ENCODE measurements around the gene LRP5.
A peak's percentile ranks its signal among the peaks of the same experiment; 100 is the strongest.
"Not testable (repeated sequence)": the region's sequence is repeated elsewhere in the genome, so short reads cannot be mapped to it uniquely, and the experiment has no call there.

Gene LRP5

DNA sequence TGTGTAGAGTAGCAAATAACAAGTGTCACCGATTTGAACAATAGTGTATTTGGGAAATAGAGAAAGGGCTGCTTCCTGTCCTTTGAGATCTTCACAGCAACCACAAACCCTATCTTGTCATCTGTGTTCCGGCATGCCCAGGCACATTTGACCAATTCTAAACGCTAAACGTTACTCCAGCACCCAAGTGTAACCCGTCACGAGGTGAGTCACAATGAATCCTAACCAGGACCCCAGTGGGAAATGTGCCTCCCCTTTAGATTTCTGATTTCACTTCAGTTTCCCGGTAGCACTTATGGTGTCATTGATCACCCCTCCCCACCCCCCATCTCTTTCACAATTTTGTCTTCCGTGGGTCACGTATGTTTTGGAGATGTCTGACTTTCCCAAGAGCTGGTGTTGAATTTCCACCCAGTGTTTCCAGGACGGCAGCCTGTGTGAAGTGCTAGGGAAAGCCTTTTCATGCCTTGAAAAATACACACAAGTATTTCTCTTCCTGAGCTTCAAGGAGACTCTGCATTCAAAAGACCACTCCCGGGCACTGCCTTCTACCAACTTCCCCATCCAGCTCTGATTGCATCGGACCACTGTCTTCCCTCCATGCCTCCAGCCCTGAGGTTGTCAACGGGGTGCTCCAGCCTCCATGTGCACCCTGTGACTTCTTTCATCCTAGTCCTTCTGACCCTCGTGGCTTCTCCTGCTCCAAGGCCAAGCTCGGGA, 30.1 kb upstream of the LRP5 start:
- DNase-seq (ENCODE audit: low spot score): no peak

DNA sequence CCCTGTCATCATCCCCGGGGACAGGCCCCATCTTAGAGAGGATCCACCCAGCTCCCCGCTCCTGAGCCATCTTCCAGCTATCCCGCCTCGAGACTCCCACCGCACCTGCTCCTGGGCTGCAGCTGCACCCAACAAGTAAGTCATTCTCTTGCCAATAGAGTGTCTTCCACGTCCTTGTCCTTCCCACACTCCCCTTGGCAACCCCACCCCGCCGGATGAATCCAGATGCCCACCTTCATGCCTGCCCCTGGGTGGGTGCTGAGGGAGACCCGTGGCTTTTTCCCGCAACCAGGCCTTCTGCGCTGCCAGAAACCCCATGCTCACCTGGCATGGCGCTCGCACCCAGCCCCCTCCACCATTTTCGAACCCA, 29.5 kb upstream of the LRP5 start:
- no peak for DNase-seq (ENCODE audit: low spot score)

DNA sequence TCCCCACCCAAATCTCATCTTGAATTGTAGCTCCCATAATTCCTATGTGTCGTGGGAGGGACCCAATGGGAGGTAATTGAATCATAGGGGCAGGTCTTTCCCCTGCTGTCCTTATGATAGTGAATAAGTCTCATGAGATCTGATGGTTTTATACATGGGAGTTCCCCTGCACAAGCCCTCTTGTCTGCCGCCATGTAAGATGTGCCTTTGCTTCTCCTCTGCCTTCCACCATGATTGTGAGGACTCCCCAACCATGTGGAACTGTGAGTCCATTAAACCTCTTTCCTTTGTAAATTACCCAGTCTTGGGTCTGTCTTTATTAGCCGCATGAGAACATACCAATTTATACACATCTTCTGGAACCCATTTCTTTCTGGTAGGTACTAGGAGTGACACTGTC, 27.8 kb upstream of the LRP5 start:
- not testable (repeated sequence) for DNase-seq (ENCODE audit: low spot score)

DNA sequence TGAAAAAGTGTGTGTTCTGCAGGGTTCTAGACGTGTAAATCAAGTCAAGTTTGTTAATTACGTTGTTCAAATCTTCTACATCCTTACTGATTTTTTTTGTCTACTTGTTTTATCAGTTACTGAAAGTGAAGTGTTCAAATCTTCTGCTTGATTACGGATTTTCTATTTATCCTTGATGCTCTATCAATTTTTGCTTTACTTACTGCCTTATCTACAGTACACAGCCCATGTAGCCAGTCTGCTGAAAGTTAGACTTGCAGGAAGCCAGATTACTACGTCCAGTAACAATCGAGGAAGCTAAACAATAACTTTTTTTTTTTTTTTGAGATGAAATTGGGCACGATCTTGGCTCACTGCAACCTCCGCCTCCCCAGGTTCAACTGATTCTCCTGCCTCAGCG, 25.0 kb upstream of the LRP5 start:
- no peak for DNase-seq (ENCODE audit: low spot score)

DNA sequence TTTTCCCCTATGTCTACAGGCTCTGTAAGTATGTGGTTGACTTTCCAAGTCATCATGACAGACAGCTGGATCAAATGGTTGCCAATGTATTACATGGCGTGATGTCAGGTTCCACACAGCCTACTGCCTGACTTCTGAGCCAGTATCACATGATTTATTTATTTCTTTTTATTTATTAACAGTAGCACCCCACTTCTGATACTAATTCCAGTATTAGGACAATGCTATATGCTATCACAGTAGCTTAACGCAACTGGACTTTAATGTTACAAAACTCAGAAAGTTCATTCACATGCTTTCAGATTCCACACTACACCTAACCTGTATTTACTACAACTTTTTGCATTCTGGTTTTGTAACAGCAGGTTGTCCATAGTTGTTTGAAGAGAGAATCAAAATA, 22.9 kb upstream of the LRP5 start:
- DNase-seq (ENCODE audit: low spot score): no peak

DNA sequence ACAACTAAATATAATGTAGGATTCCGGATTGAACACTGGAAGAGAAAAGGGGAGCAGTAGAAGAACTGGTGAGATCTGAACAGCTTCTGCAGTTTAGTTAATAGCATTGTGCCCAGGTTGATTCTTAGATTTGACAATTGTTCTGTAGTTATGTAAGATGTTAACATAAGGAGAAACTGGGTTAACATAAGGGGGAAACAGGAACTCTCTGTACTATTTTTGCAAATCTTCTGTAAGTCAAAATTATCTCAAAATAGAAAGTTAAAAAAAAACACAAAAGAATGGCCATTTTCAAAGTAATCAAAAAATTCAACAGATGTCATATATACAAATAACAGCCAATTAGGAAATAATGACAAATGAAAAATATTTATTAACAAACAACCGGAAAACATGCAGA, 18.7 kb upstream of the LRP5 start:
- DNase-seq (ENCODE audit: low spot score): no peak

DNA sequence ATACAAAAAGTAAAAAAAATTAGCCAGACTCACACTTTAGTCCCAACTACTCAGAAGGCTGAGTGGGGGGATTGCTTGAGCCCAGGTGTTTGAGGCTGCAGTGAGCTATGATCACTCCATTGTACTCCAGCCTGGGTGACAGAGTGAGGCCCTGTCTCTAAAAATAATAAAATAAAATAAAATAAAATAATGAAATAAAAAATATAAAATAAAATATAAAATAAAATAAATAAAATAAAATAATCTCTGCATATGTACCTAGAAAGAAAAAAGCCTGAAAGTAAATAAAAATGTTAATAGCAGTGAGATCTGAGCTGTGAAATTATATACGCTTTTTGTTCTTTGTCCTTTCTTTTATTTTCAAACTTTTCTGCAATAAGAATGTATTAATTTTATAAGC, 17.1 kb upstream of the LRP5 start:
- DNase-seq (ENCODE audit: low spot score): no peak

DNA sequence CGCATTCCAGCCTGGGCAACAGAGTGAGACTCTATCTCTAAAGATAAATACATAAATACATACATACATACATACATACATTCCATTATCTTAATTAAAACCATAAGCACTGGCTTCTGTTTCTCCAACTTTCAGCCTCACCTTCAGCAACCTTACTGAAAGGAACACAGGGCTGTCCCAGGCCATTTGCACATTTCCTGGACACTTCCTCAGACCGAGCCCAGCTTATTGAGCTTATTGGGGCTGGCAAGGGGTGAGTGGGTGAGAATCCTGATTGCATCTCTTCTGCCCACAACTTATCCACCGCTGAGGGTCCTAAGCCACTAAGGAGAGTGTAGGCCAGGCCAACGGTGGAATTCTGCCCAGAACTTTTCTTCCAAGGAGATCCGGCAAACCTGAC, 16.5 kb upstream of the LRP5 start:
- no peak for DNase-seq (ENCODE audit: low spot score)

DNA sequence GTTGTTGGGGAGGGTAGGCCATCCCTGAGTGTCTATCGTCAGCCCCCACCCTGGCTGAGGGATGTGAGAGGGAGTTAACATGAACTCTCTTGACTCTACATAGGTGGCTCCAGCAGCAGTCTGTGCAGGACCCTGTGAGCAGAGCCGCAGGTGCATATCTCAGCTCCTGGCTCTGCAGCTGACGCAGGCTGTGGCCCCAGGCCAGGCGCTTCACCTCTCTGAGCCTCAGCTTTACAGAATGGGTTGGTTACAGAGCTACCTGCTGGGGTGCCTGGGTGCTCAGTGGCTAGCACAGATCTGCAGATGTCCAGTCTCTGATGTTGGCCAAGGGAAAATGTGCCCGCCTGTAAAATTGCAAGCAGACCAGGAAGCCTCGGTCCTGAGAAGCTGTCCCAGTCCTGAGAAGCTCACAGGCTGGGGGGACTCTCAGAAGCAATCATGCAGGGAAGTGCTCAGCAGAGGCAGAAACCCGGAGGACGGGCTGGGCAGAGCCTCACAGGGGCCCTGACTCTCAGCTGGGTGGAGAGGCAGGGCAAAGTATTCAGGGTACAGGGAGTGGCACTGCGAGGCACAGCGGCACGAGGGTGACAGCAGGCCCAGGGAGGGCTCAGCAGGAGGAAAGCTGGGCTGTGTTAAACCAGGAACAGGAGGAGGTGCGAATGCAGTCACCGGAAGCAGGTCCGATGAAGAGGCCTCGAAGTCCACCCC, 15.9 kb upstream of the LRP5 start:
- no peak for DNase-seq (ENCODE audit: low spot score)

DNA sequence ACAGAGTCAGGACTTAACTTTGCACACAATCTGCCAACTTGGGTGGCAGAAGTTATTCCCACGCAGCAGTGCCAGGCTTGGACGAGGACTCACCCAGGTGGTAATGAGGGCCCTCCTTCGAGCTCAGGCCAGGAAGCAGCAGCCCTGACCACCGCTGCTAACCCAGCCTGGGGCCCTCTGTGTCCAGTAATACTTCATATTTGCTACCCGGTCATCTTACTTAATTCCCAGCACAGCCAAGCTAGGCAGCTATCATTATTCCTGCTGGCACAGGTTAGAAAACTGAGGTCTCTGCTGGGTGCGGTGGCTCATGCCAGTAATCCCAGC, 15.4 kb upstream of the LRP5 start:
- no peak for DNase-seq (ENCODE audit: low spot score)

DNA sequence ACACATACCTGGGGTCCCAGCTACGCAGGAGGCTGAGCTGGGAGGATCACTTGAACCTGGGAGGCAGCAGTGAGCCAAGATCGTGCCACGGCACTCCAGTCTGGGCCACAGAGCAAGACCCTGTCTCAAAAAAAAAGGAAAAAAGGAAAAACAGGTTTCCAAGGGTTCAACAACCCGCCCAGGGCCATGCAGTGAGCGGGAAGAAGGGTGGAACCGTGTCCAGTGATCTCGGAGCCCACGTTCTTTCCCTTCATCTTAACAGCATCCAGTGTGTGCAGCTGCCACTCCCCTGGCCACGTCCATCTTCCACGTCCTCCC, 14.9 kb upstream of the LRP5 start:
- DNase-seq (ENCODE audit: low spot score): no peak

DNA sequence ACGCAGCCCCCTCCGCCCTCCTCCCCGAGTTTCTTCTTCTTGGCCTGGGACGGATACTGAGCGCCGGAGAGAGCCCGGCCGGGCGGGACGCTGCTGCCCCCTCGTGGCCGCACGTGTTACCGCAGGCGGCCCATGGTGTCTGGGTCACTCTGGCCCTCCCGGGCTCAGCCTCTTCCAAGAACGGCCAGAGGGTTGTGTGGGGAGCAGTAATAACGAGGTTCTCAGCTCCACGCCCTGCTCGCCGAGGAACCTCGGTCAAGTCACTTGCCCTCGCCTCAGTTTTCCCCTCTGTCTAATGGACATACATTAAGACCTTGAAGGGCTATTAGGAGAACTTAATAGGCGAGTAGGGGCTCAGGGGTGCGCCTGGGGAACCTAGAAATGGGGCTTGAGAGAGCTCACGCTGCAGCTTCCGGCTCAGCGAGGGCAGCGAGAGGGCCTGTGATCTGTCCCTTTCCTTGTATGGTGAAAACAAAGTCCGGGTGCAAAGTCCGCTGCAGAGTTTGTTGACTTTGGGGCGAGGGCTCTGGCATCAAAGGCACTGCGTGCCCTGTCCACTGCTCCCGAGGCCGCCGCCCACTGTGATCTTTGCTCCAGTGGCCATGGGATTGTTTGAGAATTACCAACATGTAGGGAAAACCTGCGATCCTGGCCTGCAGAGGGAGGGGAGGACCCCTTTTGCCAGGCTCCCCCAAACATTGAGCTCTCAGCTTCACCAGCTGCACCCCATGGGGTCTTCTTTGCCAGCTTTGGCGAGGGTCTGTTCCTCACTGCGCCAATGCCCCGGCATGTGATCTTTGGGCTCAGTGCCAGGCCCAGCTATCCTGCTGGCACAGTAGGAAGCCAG, 14.4 kb upstream of the LRP5 start:
- DNase-seq (ENCODE audit: low spot score): peak; percentile 91

DNA sequence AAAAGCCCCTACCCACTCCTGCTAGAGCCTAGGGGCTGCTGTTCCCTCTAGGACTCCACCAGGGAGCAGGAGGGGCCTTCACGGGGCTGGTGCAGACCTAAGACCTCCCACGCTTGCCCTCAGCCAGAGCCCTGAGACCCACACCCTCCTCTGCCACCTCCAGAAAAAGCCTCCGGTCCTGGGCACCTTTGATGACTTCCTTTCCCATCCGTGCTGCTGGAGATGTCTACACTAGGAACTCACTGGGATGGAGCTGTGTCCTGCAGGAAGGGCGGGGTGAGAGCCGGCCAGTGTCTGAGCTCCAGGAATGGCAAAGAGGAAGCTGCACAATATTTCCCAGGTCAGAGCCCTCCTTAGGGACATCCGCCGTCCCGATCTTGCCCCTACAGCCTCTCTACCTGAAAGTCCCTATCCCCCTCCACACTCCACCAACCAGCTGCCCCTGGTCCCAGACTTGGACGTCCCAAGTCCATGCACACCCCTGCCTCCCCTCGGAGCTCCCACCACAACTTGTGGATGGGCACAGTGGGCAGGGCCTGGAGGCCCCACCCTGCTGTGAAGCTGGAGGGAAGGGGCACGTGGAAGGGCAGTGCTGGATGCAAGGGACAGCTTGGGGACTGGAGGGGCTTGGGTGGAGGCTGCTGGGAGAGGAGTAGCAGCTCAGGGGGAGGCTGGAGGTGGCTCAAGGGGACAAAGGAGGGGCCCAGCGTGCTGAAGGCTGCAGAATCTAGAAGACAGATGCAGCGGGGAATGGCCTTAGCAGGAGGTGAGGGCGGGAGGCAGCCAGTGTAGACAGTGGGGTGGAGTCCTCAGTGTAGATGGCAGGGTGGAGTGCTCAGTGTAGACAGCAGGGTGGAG, 13.5 kb upstream of the LRP5 start:
- no peak for DNase-seq (ENCODE audit: low spot score)

DNA sequence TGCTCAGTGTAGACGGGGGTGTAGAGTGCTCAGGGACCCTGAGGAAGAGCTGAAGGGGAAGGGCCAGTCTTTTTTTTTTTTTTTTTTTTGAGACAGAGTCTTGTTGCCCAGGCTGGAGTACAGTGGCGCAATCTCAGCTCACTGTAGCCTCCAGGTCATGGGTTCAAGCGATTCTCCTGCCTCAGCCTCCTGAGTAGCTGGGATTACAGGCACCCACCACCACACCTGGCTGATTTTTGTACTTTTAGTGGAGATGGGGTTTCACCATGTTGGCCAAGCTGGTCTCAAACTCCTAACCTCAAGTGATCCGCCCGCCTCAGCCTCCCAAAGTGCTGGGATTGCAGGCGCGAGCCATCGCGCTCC, 12.9 kb upstream of the LRP5 start:
- not testable (repeated sequence) for DNase-seq (ENCODE audit: low spot score)

DNA sequence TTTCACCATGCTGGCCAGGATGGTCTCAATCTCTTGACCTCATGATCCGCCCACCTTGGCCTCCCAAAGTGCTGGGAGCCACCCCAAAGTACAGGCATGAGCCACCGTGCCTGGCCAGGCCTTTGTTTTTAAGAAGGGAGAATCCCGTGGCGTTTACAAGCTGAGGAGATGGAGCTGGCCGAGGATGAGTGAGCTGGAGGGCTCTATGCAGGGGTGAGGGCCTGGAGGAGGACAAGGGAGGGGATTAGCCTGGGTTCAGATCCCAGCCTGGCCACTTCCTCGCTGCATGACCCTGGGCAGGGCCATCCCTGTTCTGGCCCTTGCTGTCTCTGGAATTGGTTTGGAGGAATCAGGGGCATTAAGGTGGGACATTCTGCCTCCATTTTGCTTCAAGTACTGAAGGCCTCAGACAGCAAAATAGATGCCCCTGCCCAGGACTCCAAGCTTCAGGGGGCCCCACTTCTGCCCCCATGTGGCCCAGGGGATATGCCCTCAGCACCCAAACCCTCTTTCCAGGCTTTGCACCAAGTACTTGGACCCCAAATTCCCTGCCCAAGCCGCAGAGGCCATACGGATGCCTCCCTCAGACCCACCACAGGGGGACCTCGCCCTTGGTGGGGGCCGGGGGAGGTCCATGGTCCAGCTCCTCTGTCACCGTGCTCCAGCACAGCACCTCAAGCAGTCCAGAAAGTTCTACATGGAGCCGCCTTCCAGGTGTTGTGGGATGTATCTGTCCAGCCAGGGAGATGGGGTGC, 12.1 kb upstream of the LRP5 start:
- DNase-seq (ENCODE audit: low spot score): no peak

DNA sequence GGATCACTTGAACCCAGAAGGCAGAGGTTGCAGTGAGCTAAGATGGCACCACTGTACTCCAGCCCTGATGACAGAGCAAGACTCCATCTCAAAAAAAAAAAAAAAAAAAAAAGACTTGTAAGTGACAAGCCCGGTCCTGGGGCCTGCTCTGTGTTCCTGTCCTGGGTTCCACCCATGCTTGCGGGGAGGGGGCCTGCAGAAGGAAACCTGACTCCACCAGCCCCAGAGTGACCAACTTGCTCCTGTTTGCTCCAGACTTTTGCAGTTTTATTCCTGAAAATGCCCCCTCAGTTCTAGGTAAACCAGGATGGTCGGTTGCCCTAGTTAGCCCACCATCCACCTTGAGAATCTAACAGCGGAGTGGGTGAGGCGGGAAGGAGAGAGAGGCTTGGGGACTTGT, 10.1 kb upstream of the LRP5 start:
- no peak for DNase-seq (ENCODE audit: low spot score)

DNA sequence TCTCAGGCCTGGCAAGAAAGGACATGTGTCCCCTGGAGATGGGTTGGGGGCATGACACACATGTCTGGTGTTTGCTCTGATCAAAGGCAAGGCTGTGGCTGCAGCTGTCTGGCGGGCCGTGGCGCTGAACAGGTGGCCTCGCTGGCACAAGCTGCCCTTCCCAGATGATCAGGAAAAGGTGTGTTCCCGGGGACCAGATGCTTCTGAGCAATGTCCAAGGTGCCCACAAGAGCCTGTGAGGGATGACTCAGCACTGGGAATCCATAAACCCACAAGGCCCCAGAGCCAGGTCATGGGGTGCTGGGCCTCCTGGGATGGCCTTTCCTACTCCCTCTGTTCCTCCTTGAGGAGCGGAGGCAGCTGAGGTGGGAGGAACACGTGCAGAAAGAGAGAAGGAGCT, 9.7 kb upstream of the LRP5 start:
- DNase-seq (ENCODE audit: low spot score): no peak

DNA sequence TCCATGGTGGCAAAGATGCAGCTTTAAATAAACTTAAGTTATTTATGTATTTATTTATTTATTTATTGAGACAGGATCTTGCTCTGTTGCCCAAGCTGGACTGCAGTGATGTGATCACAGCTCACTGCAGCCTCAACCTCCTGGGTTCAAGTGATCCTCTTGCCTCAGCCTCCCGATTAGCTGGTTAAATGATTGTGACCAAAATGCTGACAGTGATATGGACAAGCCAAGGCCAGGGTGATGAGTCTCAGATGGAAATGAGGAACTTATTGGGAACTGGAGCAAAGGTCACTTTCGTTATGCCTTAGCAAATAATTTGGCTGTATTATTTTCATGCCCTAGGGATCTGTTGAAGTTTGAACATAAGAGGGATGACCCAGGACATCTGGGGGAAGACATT, 9.3 kb upstream of the LRP5 start:
- DNase-seq (ENCODE audit: low spot score): no peak

DNA sequence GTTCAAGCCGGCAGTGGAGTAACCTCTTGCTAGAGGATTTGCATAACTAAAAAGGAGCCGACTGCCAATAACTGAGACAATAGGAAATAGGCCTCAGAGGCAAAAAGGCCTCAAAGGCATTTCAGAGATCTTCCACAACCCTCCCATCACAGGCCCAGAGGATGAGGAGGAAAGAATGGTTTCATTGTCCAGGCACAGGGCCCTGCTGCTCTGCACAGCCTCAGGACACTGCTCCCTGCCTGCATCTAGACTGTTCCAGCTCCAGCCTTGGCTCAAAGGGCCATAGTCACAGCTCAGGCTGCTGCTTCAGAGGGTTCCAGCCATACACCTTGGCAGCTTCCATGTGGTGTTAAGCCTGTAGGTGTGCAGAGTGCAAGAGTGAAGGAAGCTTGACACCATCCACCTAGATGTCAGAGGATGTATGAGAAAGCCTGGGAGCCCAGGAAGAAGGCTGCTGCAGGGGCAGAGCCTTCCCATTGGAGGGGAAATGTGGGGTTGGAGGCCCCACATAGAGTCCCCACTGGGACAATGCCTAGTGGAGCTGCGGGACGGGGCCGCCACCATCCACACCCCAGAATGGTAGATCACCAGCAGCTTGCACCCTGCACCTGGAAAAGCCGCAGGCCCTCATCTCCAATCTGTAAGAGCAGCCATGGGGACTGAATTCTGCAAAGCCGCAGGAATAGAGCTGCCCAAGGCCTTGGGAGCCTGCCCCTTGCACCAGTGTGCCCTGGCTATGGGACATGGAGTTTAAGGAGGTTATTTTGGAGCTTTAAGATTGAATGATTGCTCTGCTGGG, 8.2 kb upstream of the LRP5 start:
- DNase-seq (ENCODE audit: low spot score): no peak

DNA sequence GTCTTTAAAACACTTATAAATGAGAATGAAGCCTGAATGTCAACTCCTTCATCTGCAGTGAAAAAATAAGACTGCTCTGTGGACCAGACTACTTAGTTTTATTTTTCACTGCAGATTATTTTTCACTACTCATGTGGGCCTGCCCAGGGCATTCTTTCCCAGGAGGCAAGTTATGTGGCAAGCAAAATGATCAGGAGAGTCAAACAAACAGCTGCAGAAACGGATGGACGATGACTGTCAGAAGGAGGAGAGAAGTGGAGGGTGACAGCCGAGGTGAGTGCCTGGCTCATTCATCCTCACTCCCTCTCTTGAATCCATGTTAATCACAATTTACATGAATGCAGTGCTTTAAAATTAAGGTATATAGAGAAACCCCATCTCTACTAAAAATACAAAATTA, 5.8 kb upstream of the LRP5 start:
- no peak for DNase-seq (ENCODE audit: low spot score)

DNA sequence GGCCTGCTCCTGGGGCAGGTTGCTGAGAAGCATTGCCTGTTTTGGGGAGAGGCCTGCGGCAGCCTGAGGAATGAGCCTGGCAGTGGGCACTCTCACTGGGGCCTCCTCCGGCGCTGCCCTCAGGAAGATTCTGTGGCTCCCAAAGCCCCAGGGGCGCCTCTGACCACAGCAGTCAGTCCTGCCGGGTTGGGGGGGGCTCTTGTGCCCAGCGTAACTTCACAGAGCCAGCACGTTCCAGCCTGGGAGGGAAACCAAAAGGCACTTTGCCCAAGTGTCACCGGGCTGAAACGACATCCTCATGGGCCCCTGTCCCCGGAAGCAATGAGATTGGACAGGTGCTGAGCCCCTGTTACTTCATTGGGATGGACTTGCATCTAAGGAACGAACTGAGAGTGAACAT, 4.3 kb upstream of the LRP5 start:
- DNase-seq (ENCODE audit: low spot score): no peak

Data from D341Med (cell line).